WTC11 (cell line): ENCODE measurements around the gene PIK3CG. TPM values are rescaled to one million over a fixed set of nuclear protein-coding genes. Genes with fewer than 3 reads are reported as not detected.

Experiments
- ATAC-seq: fragments of 200-7000 bp; cut with Tn5 transposase; 2 replicates; pipeline ENCODE4 v1.10.0; 2021; ENCODE audit warnings: mild to moderate bottlenecking, moderate library complexity
- Bru-seq: library from RNA; stranded (reverse); fragments of 400-500 nt; gene quantifications from one replicate; lab custom pipeline; 2021; lab: Mats Ljungman, UMichigan
- CTCF ChIA-PET: fragments of 300-600 bp; sonication (Branson Sonifier 250); formaldehyde crosslinking; loops from one replicate; lab custom pipeline; 2021; ENCODE audit warnings: antibody characterized with exemption; lab: Charles Lee
- POLR2A ChIA-PET: fragments of 350-600 bp; sonication (Branson Sonifier 250); formaldehyde crosslinking; loops from one replicate; lab custom pipeline; 2021; ENCODE audit warnings: antibody characterized with exemption; lab: Charles Lee
- DNase-seq: peaks from one replicate; pipeline ENCODE4 v3.0.0; 2021; ENCODE audit warnings: low spot score
- H3K27ac Mint-ChIP-seq: 2 replicates; pipeline ENCODE4 v1.8.0; 2021; ENCODE audit warnings: mixed read lengths
- H3K27me3 Mint-ChIP-seq: 2 replicates; pipeline ENCODE4 v1.8.0; 2021; ENCODE audit warnings: low read depth, mild to moderate bottlenecking, moderate library complexity, mixed read lengths
- H3K36me3 Mint-ChIP-seq: 2 replicates; pipeline ENCODE4 v1.8.0; 2021; ENCODE audit warnings: mixed read lengths
- H3K4me1 Mint-ChIP-seq: 2 replicates; pipeline ENCODE4 v1.8.0; 2022; ENCODE audit warnings: mixed read lengths
- H3K4me3 Mint-ChIP-seq: 2 replicates; pipeline ENCODE4 v1.8.0; 2021; ENCODE audit warnings: mild to moderate bottlenecking, moderate library complexity, mixed read lengths
- H3K9me3 Mint-ChIP-seq: 2 replicates; pipeline ENCODE4 v1.8.0; 2021; ENCODE audit warnings: mixed read lengths
- ATF1 ChIP-seq: sonication (generic); formaldehyde crosslinking; IDR thresholded peaks from 2 replicates; pipeline ENCODE4 v1.8.1; 2023; ENCODE audit warnings: mild to moderate bottlenecking, moderate library complexity, missing genetic modification reagents
- FOXJ3 ChIP-seq: sonication (generic); formaldehyde crosslinking; IDR thresholded peaks from 2 replicates; pipeline ENCODE4 v1.9.0; 2021; ENCODE audit warnings: missing genetic modification reagents, mild to moderate bottlenecking, borderline replicate concordance
- FOXP1 ChIP-seq: sonication (generic); formaldehyde crosslinking; IDR thresholded peaks from 2 replicates; pipeline ENCODE4 v1.8.0; 2022; ENCODE audit warnings: missing genetic modification reagents, mild to moderate bottlenecking, moderate library complexity, borderline replicate concordance
- GRHL2 ChIP-seq: fragments of 250-450 bp; sonication (Bioruptor Pico); IDR thresholded peaks from 2 replicates; pipeline ENCODE4 v1.8.0; 2022; ENCODE audit warnings: mild to moderate bottlenecking, moderate library complexity; ENCODE audit not compliant: insufficient replicate concordance, severe bottlenecking
- HMGA2 ChIP-seq: fragments of 250-450 bp; sonication (Bioruptor Pico); IDR thresholded peaks from 2 replicates; pipeline ENCODE4 v1.4.0; 2021; ENCODE audit warnings: mild to moderate bottlenecking, moderate library complexity
- KAT7 ChIP-seq: sonication (generic); formaldehyde crosslinking; IDR thresholded peaks from 2 replicates; pipeline ENCODE4 v1.8.1; 2023; ENCODE audit warnings: missing genetic modification reagents, mild to moderate bottlenecking, borderline replicate concordance
- NR3C1 ChIP-seq: sonication (generic); formaldehyde crosslinking; conservative IDR thresholded peaks from 2 replicates; pipeline ENCODE4 v1.8.1; 2023; ENCODE audit warnings: low read depth, mild to moderate bottlenecking, missing genetic modification reagents
- SMAD4 ChIP-seq: sonication (generic); formaldehyde crosslinking; IDR thresholded peaks from 2 replicates; pipeline ENCODE4 v1.8.0; 2022; ENCODE audit warnings: mild to moderate bottlenecking, missing genetic modification reagents
- TP53 ChIP-seq: sonication (generic); formaldehyde crosslinking; IDR thresholded peaks from 2 replicates; pipeline ENCODE4 v1.8.1; 2023; ENCODE audit warnings: mild to moderate bottlenecking, missing genetic modification reagents
- ZBTB21 ChIP-seq: sonication (generic); formaldehyde crosslinking; IDR thresholded peaks from 2 replicates; pipeline ENCODE4 v1.8.1; 2023; ENCODE audit warnings: mild to moderate bottlenecking, missing genetic modification reagents, borderline replicate concordance
- ZNF317 ChIP-seq: sonication (generic); formaldehyde crosslinking; IDR thresholded peaks from 2 replicates; pipeline ENCODE4 v1.8.1; 2023; ENCODE audit warnings: low read depth, mild to moderate bottlenecking, moderate library complexity, missing genetic modification reagents, borderline replicate concordance
- ZNF416 ChIP-seq: fragments of 250-450 bp; sonication (Bioruptor Pico); IDR thresholded peaks from 2 replicates; pipeline ENCODE4 v1.9.0; 2021; ENCODE audit warnings: mild to moderate bottlenecking, inconsistent platforms
- ZNF512 ChIP-seq: sonication (generic); formaldehyde crosslinking; IDR thresholded peaks from 2 replicates; pipeline ENCODE4 v1.8.1; 2022; ENCODE audit warnings: missing genetic modification reagents, borderline replicate concordance
- ZSCAN18 ChIP-seq: fragments of 250-450 bp; sonication (Bioruptor Pico); IDR thresholded peaks from 2 replicates; pipeline ENCODE4 v2.1.2; 2022; ENCODE audit warnings: mild to moderate bottlenecking, moderate library complexity
- long read RNA-seq, 3 experiments: library from RNA in 1 of 3; library from capped mRNA in 1 of 3; library from polyadenylated mRNA in 1 of 3; unstranded in 2 of 3; stranded (forward) in 1 of 3; transcript quantifications; one replicate each; pipeline ENCODE4 v2.0.0, GENCODE V29; 2021
- total RNA-seq: library from RNA; stranded (reverse); gene quantifications from 3 replicates; pipeline ENCODE4 v1.2.3, GENCODE V29; 2021
- TF ChIP-seq, protein P1 (sequence below): fragments of 250-450 bp; sonication (Bioruptor Pico); IDR thresholded peaks from 2 replicates; pipeline ENCODE4 v1.9.0; 2021; ENCODE audit warnings: mild to moderate bottlenecking
- TF ChIP-seq, protein P2 (sequence below): sonication (generic); formaldehyde crosslinking; IDR thresholded peaks from 2 replicates; pipeline ENCODE4 v1.8.1; 2023; ENCODE audit warnings: mild to moderate bottlenecking, missing genetic modification reagents, borderline replicate concordance

Gene PIK3CG
- total RNA-seq (0.07 to 0.11 TPM (median 0.07 TPM) in 3 replicates), Bru-seq, nascent RNA (not detected)
- long read RNA-seq, experiment 1: 0 reads
- long read RNA-seq, experiment 2: 0 reads
- long read RNA-seq, experiment 3: 0 reads

- TF ChIP-seq ZNF512 (CRISPR knock-in tag) (no peak), ZNF416 (CRISPR knock-in tag) (no peak), KAT7 (CRISPR knock-in tag) (no peak), ZBTB21 (CRISPR knock-in tag) (no peak), ZNF317 (CRISPR knock-in tag) (no peak), HMGA2 (no peak), SMAD4 (CRISPR knock-in tag) (no peak), ATF1 (CRISPR knock-in tag) (no peak), NR3C1 (CRISPR knock-in tag) (no peak), TP53 (no peak)
- TF ChIP-seq, protein P1, sequence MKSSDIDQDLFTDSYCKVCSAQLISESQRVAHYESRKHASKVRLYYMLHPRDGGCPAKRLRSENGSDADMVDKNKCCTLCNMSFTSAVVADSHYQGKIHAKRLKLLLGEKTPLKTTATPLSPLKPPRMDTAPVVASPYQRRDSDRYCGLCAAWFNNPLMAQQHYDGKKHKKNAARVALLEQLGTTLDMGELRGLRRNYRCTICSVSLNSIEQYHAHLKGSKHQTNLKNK (CRISPR knock-in tag): no peak
- TF ChIP-seq, protein P2, sequence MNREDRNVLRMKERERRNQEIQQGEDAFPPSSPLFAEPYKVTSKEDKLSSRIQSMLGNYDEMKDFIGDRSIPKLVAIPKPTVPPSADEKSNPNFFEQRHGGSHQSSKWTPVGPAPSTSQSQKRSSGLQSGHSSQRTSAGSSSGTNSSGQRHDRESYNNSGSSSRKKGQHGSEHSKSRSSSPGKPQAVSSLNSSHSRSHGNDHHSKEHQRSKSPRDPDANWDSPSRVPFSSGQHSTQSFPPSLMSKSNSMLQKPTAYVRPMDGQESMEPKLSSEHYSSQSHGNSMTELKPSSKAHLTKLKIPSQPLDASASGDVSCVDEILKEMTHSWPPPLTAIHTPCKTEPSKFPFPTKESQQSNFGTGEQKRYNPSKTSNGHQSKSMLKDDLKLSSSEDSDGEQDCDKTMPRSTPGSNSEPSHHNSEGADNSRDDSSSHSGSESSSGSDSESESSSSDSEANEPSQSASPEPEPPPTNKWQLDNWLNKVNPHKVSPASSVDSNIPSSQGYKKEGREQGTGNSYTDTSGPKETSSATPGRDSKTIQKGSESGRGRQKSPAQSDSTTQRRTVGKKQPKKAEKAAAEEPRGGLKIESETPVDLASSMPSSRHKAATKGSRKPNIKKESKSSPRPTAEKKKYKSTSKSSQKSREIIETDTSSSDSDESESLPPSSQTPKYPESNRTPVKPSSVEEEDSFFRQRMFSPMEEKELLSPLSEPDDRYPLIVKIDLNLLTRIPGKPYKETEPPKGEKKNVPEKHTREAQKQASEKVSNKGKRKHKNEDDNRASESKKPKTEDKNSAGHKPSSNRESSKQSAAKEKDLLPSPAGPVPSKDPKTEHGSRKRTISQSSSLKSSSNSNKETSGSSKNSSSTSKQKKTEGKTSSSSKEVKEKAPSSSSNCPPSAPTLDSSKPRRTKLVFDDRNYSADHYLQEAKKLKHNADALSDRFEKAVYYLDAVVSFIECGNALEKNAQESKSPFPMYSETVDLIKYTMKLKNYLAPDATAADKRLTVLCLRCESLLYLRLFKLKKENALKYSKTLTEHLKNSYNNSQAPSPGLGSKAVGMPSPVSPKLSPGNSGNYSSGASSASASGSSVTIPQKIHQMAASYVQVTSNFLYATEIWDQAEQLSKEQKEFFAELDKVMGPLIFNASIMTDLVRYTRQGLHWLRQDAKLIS (CRISPR knock-in tag): no peak
- TF ChIP-seq, all 79 proteins: peak for 0
- no peak within 1 kb of the TSS for H3K4me3 Mint-ChIP-seq
- ChIA-PET CTCF (interaction anchor here (1.2 kb wide), 1 partner anchor 72 kb away, joined by 3 read pairs; no protein-coding TSS in a partner anchor), POLR2A (no interaction called here)
- ATAC-seq: no peak
- DNase-seq: no peak
- H3K4me1 Mint-ChIP-seq: peaks cover 10% of the 10 kb centered on the region
- H3K27me3 Mint-ChIP-seq: no peaks in the 10 kb centered on the region
- no peaks in the 10 kb centered on the region for H3K36me3 Mint-ChIP-seq
- no peak within 1 kb of the TSS for H3K27ac Mint-ChIP-seq
- H3K9me3 Mint-ChIP-seq: peaks cover 10% of the 10 kb centered on the region; the same call in 1 of the 2 replicates
Measured at GRCh38 chr7:106865130-106866041, at the start of gene PIK3CG. PIK3CG (plus strand) TSS chr7:106865282; CDS start chr7:106867562, 2,280 bp downstream.

- CTCF ChIA-PET: no interaction called here
- Mint-ChIP-seq H3K4me3 (no peak overlapping the region), H3K27ac (no peak overlapping the region), H3K27me3 (no peaks in the 10 kb centered on the region; the same call in 1 of the 2 replicates)
- POLR2A ChIA-PET: no interaction called here
- no peak for DNase-seq
- TF ChIP-seq ZSCAN18 (CRISPR knock-in tag) (no peak), FOXJ3 (CRISPR knock-in tag) (no peak), GRHL2 (CRISPR knock-in tag) (no peak), FOXP1 (no peak)
- TF ChIP-seq, all 79 proteins: peak for 0
- H3K9me3 Mint-ChIP-seq: peaks cover 4% of the 10 kb centered on the region
- H3K36me3 Mint-ChIP-seq: no peaks in the 10 kb centered on the region
- H3K4me1 Mint-ChIP-seq: peaks cover 4% of the 10 kb centered on the region
- ATAC-seq: no peak
Measured at GRCh38 chr7:106817098-106817497, 48.0 kb upstream of the PIK3CG start.
